HepG2 (cell line): ENCODE measurements around the gene KIF15. TPM values are rescaled to one million over a fixed set of nuclear protein-coding genes. Genes with fewer than 3 reads are reported as not detected.

Experiments
- ATAC-seq: fragments of 200-7000 bp; cut with Tn5 transposase; 3 replicates; pipeline ENCODE4 v1.9.1; 2020; ENCODE audit warnings: mild to moderate bottlenecking, moderate library complexity
- BruUV-seq: library from RNA; stranded (reverse); fragments of 400-500 nt; replicated peaks from 2 replicates; lab custom pipeline; 2021; lab: Mats Ljungman, UMichigan
- CTCF ChIA-PET: fragments of 300-600 bp; formaldehyde crosslinking; extraction: SDS; loops from one replicate; lab custom pipeline; 2021; ENCODE audit warnings: low total read pairs, inconsistent platforms, low intra/inter-chr PET ratio; lab: Yijun Ruan, JAX
- POLR2A ChIA-PET: fragments of 350-600 bp; sonication (Branson Sonifier 250); formaldehyde crosslinking; loops from one replicate; lab custom pipeline; 2020; ENCODE audit warnings: antibody characterized with exemption, inconsistent platforms; lab: Yijun Ruan, JAX
- DNase-seq: peaks from one replicate; pipeline ENCODE4 v3.0.0-alpha.2; 2015; ENCODE audit warnings: low spot score
- FAIRE-seq: peaks from 3 replicates; lab custom pipeline; 2011; peaks lifted over from hg19 to GRCh38; lab: Jason Lieb, UNC
- H2AFZ ChIP-seq: one replicate; pipeline ENCODE4 v1.6.1; 2011; ENCODE audit warnings: low read length, inconsistent platforms
- H3K27ac ChIP-seq: fragments of 300-600 bp; 3 replicates; pipeline ENCODE4 v1.8.0; 2011; ENCODE audit warnings: mixed run types, mild to moderate bottlenecking, mixed read lengths, low read length, inconsistent platforms; ENCODE audit not compliant: insufficient read depth; ENCODE audit errors: extremely low read length
- H3K27me3 ChIP-seq, 2 experiments: fragments of 200-600 bp in 1 of 2; 2 replicates in 1 of 2; 3 replicates in 1 of 2; pipeline versions ENCODE4 v1.6.0 to v1.8.0; 2011; ENCODE audit warnings: low read length in 2 of 2, mild to moderate bottlenecking in 2 of 2, moderate library complexity in 2 of 2, inconsistent platforms in 1 of 2; ENCODE audit not compliant: insufficient read depth in 2 of 2, control insufficient read depth in 1 of 2
- H3K36me3 ChIP-seq, 2 experiments: fragments of 200-600 bp in 1 of 2; replicated peaks in 1 of 2; 2 replicates in 1 of 2; 3 replicates in 1 of 2; pipeline versions ENCODE4 v1.5.1 to v1.8.0; 2011; ENCODE audit warnings: low read length in 2 of 2, inconsistent platforms in 1 of 2; ENCODE audit not compliant: insufficient read depth in 2 of 2, control insufficient read depth in 1 of 2
- H3K4me1 ChIP-seq: 2 replicates; pipeline ENCODE4 v1.5.1; 2012; ENCODE audit warnings: low read length, inconsistent platforms; ENCODE audit not compliant: insufficient read depth
- H3K4me2 ChIP-seq: 2 replicates; pipeline ENCODE4 v1.6.0; 2011; ENCODE audit warnings: low read depth, low read length, inconsistent platforms
- H3K4me3 ChIP-seq, 3 experiments: fragments of 200-600 bp in 1 of 3; sonication (generic), shearing (Covaris generic) in 1 of 3; replicated peaks in 1 of 3; 2 replicates each; pipeline ENCODE4 v1.5.1; 2011 to 2016; ENCODE audit warnings: low read length in 3 of 3, inconsistent platforms in 2 of 3, low read depth in 2 of 3, mild to moderate bottlenecking in 2 of 3, control low read depth in 1 of 3, mixed read lengths in 1 of 3; ENCODE audit not compliant: insufficient read depth in 1 of 3
- H3K79me2 ChIP-seq: one replicate; pipeline ENCODE4 v1.6.1; 2011; ENCODE audit warnings: low read length, inconsistent platforms; ENCODE audit not compliant: insufficient read depth
- H3K9ac ChIP-seq: 2 replicates; pipeline ENCODE4 v1.6.0; 2011; ENCODE audit warnings: mild to moderate bottlenecking, low read depth, low read length, inconsistent platforms; ENCODE audit not compliant: insufficient read depth
- H3K9me3 ChIP-seq: 2 replicates; pipeline ENCODE4 v1.5.1; 2012; ENCODE audit warnings: mild to moderate bottlenecking, low read length
- H4K20me1 ChIP-seq: 2 replicates; pipeline ENCODE4 v1.6.0; 2011; ENCODE audit warnings: inconsistent platforms, mild to moderate bottlenecking, low read length, moderate library complexity; ENCODE audit not compliant: insufficient read depth
- ARNT ChIP-seq: fragments of 450-650 bp; IDR thresholded peaks from 2 replicates; pipeline ENCODE4 v1.6.1; 2017
- BRCA1 ChIP-seq: sonication (generic); formaldehyde crosslinking; IDR thresholded peaks from 2 replicates; pipeline ENCODE4 v1.4.0; 2020; ENCODE audit warnings: missing genetic modification reagents
- CHD4 ChIP-seq: fragments of 200-600 bp; sonication (generic); IDR thresholded peaks from 2 replicates; pipeline ENCODE4 v1.7.0; 2017; ENCODE audit warnings: mild to moderate bottlenecking, low read length, borderline replicate concordance
- FOXK1 ChIP-seq: sonication (generic); formaldehyde crosslinking; IDR thresholded peaks from 2 replicates; pipeline ENCODE4 v1.4.0; 2020; ENCODE audit warnings: low read depth, missing genetic modification reagents, borderline replicate concordance
- GTF2F1 ChIP-seq: fragments of 150-350 bp; IDR thresholded peaks from 2 replicates; pipeline ENCODE4 v1.6.1; 2014; ENCODE audit warnings: low read length
- MAFF ChIP-seq: IDR thresholded peaks from 2 replicates; pipeline ENCODE4 v1.6.1; 2011; ENCODE audit warnings: low read depth, low read length, improper control_type of control experiment
- MED8 ChIP-seq: sonication (generic); formaldehyde crosslinking; IDR thresholded peaks from 2 replicates; pipeline ENCODE4 v1.8.1; 2023; ENCODE audit warnings: mild to moderate bottlenecking, missing genetic modification reagents; ENCODE audit not compliant: insufficient replicate concordance
- MTF1 ChIP-seq: sonication (generic); formaldehyde crosslinking; IDR thresholded peaks from 2 replicates; pipeline ENCODE4 v1.5.0; 2020; ENCODE audit warnings: missing genetic modification reagents
- NFIC ChIP-seq: IDR thresholded peaks from 2 replicates; pipeline ENCODE4 v1.6.1; 2012; ENCODE audit warnings: mild to moderate bottlenecking, low read length, inconsistent platforms
- PTBP1 ChIP-seq: fragments of 200-400 bp; formaldehyde crosslinking; IDR thresholded peaks from 2 replicates; pipeline ENCODE4 v1.6.1; 2018; ENCODE audit warnings: low read length, low read depth; ENCODE audit not compliant: poor library complexity, severe bottlenecking
- SOX5 ChIP-seq: IDR thresholded peaks from 2 replicates; pipeline ENCODE4 v1.6.1; 2016; ENCODE audit warnings: borderline replicate concordance
- ZBTB3 ChIP-seq: sonication (generic); formaldehyde crosslinking; IDR thresholded peaks from 2 replicates; pipeline ENCODE4 v1.4.0; 2020; ENCODE audit warnings: low read depth, mild to moderate bottlenecking, moderate library complexity, missing genetic modification reagents, borderline replicate concordance
- ZFP1 ChIP-seq: IDR thresholded peaks from 2 replicates; pipeline ENCODE4 v1.6.1; 2016
- ZFP36 ChIP-seq: fragments of 150-350 bp; IDR thresholded peaks from 2 replicates; pipeline ENCODE4 v1.6.1; 2018; ENCODE audit warnings: borderline replicate concordance, low read length, low read depth; ENCODE audit not compliant: partially characterized antibody
- ZFP41 ChIP-seq: sonication (generic); formaldehyde crosslinking; IDR thresholded peaks from 2 replicates; pipeline ENCODE4 v1.4.0; 2020; ENCODE audit warnings: mild to moderate bottlenecking, missing genetic modification reagents, borderline replicate concordance
- WGBS: methylation state at CpG from one replicate; pipeline ENCODE4 v1.1.6; 2017; ENCODE audit warnings: low lambda C conversion rate; 5-methylcytosine and 5-hydroxymethylcytosine counted together
- in situ Hi-C: cut with HindIII; loops from 2 replicates; pipeline ENCODE4 v1.10.0; 2017; ENCODE audit warnings: low pct_unique_long_range_greater_than_20kb; ENCODE audit not compliant: extremely low pct_ligation_motif_present
- intact Hi-C: fragments of 100-400 bp; cut with micrococcal nuclease; formaldehyde crosslinking; loops from one replicate; pipeline ENCODE4 v1.10.0; 2022; ENCODE audit not compliant: unreplicated experiment
- polyA plus RNA-seq, 8 experiments: library from polyadenylated mRNA; depleted of rRNA in 3 of 8; stranded (reverse) in 7 of 8; unstranded in 1 of 8; fragments of >200 nt; fragmentation: Illumina TruSeq in 4 of 8; extraction: Trizol in 4 of 8; gene quantifications; 2 replicates each; pipeline versions ENCODE4 v1.2.1 to v1.2.3, GENCODE V29; 2011 to 2016; ENCODE audit warnings: low read depth in 4 of 8, missing spikeins in 1 of 8, mixed read lengths in 1 of 8; ENCODE audit not compliant: insufficient read depth in 1 of 8
- total RNA-seq, 5 experiments: library from RNA; depleted of rRNA; stranded (reverse); fragments of >200 nt; fragmentation: Illumina TruSeq; extraction: Trizol; gene quantifications; 2 replicates each; pipeline ENCODE4 v1.2.3, GENCODE V29; 2016; ENCODE audit warnings: low read depth in 1 of 5
- TF ChIP-seq, protein P1 (sequence below): sonication (generic); formaldehyde crosslinking; IDR thresholded peaks from 2 replicates; pipeline ENCODE4 v1.4.0; 2020; ENCODE audit warnings: missing genetic modification reagents, borderline replicate concordance
- TF ChIP-seq, protein P2 (sequence below): sonication (generic); formaldehyde crosslinking; IDR thresholded peaks from 2 replicates; pipeline ENCODE4 v1.4.0; 2020; ENCODE audit warnings: missing genetic modification reagents; ENCODE audit errors: not compliant biosample characterization
- TF ChIP-seq, protein P3 (sequence below): sonication (generic); formaldehyde crosslinking; IDR thresholded peaks from 2 replicates; pipeline ENCODE4 v1.4.0; 2020; ENCODE audit warnings: mild to moderate bottlenecking, missing genetic modification reagents, borderline replicate concordance

The KIF15 gene
- total and polyA plus RNA-seq, 2 of the 13 experiments (the other 11 are each of a cell fraction or from before 2014, with no cell fraction given), result 4.8 to 33.8 TPM

DNA sequence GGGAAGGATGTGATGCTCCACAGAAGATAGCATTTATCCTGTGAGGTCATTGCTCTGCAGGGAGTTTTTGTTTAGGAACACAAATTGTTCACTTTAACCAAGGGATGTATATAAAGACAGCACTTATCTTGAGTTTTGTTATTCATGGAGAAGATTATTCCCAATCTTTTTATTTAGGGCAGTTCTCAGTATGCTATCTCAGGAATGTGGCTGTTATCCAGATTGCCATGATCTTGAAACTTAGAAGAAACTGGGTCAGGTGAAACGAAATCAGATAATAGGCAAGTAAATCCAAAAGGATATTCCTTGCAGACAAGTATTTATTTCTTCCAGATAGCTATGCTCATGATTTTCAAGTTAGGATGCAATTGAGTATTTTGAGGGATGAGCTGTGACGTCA is 80.8 kb downstream of the KIF15 start:
- intact Hi-C loops, result no loop called here
- BruUV-seq, result no TSS peak

More for the DNA sequence above, 80.8 kb downstream of the KIF15 start:
- ChIA-PET CTCF (no interaction called here), POLR2A (no interaction called here)
- no peak for FAIRE-seq
- no peak for DNase-seq
- Histone ChIP-seq H2AFZ (no peak overlapping the region), H3K79me2 (no peaks in the 10 kb centered on the region), H3K36me3 (peaks cover 8 to 66% of the 10 kb centered on the region in 2 experiments), H3K27ac (no peak overlapping the region), H3K4me3 (no peak overlapping the region), H3K4me1 (no peaks in the 10 kb centered on the region), H3K27me3 (no peaks in the 10 kb centered on the region), H3K4me2 (no peak overlapping the region), H4K20me1 (no peaks in the 10 kb centered on the region), H3K9me3 (no peaks in the 10 kb centered on the region), H3K9ac (no peak overlapping the region)
- WGBS, result 91% methylated on average over 2 of the region's 2 CpGs
- ATAC-seq, result no peak
- TF ChIP-seq, protein P1, sequence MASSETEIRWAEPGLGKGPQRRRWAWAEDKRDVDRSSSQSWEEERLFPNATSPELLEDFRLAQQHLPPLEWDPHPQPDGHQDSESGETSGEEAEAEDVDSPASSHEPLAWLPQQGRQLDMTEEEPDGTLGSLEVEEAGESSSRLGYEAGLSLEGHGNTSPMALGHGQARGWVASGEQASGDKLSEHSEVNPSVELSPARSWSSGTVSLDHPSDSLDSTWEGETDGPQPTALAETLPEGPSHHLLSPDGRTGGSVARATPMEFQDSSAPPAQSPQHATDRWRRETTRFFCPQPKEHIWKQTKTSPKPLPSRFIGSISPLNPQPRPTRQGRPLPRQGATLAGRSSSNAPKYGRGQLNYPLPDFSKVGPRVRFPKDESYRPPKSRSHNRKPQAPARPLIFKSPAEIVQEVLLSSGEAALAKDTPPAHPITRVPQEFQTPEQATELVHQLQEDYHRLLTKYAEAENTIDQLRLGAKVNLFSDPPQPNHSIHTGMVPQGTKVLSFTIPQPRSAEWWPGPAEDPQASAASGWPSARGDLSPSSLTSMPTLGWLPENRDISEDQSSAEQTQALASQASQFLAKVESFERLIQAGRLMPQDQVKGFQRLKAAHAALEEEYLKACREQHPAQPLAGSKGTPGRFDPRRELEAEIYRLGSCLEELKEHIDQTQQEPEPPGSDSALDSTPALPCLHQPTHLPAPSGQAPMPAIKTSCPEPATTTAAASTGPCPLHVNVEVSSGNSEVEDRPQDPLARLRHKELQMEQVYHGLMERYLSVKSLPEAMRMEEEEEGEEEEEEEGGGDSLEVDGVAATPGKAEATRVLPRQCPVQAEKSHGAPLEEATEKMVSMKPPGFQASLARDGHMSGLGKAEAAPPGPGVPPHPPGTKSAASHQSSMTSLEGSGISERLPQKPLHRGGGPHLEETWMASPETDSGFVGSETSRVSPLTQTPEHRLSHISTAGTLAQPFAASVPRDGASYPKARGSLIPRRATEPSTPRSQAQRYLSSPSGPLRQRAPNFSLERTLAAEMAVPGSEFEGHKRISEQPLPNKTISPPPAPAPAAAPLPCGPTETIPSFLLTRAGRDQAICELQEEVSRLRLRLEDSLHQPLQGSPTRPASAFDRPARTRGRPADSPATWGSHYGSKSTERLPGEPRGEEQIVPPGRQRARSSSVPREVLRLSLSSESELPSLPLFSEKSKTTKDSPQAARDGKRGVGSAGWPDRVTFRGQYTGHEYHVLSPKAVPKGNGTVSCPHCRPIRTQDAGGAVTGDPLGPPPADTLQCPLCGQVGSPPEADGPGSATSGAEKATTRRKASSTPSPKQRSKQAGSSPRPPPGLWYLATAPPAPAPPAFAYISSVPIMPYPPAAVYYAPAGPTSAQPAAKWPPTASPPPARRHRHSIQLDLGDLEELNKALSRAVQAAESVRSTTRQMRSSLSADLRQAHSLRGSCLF (CRISPR knock-in tag), result no peak
- TF ChIP-seq MED8 (CRISPR knock-in tag) (no peak), GTF2F1 (no peak), ZFP36 (no peak), NFIC (no peak), CHD4 (no peak), BRCA1 (no peak), SOX5 (CRISPR knock-in tag) (no peak), MTF1 (CRISPR knock-in tag) (no peak), MAFF (no peak), FOXK1 (CRISPR knock-in tag) (no peak), ZFP41 (no peak), PTBP1 (no peak), ZBTB3 (CRISPR knock-in tag) (no peak), ZFP1 (CRISPR knock-in tag) (no peak), ARNT (no peak)
- TF ChIP-seq, protein P2, sequence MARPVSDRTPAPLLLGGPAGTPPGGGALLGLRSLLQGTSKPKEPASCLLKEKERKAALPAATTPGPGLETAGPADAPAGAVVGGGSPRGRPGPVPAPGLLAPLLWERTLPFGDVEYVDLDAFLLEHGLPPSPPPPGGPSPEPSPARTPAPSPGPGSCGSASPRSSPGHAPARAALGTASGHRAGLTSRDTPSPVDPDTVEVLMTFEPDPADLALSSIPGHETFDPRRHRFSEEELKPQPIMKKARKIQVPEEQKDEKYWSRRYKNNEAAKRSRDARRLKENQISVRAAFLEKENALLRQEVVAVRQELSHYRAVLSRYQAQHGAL (CRISPR knock-in tag), result no peak
- TF ChIP-seq, protein P3, sequence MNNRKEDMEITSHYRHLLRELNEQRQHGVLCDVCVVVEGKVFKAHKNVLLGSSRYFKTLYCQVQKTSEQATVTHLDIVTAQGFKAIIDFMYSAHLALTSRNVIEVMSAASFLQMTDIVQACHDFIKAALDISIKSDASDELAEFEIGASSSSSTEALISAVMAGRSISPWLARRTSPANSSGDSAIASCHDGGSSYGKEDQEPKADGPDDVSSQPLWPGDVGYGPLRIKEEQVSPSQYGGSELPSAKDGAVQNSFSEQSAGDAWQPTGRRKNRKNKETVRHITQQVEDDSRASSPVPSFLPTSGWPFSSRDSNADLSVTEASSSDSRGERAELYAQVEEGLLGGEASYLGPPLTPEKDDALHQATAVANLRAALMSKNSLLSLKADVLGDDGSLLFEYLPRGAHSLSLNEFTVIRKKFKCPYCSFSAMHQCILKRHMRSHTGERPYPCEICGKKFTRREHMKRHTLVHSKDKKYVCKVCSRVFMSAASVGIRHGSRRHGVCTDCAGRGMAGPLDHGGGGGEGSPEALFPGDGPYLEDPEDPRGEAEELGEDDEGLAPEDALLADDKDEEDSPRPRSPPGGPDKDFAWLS (CRISPR knock-in tag), result no peak
- in situ Hi-C loops, result no loop called here
